Stimulated activated naive CD8-positive, alpha-beta T cell treated with anti-CD3 and anti-CD28 coated beads, Interleukin-15, Interleukin-2, amounts not matched to agents 100 ng/mL and 50 ng/mL, for 24 hours (primary cell): ENCODE results near the gene DIP2B.

Experiments
- H3K27ac Mint-ChIP-seq: one replicate; pipeline ENCODE4 v1.8.0; 2021; ENCODE audit warnings: mild to moderate bottlenecking, mixed read lengths
- H3K27me3 Mint-ChIP-seq: one replicate; pipeline ENCODE4 v1.8.0; 2021; ENCODE audit warnings: mixed read lengths
- H3K36me3 Mint-ChIP-seq: one replicate; pipeline ENCODE4 v1.8.0; 2021; ENCODE audit warnings: low read depth, mixed read lengths
- H3K4me1 Mint-ChIP-seq: one replicate; pipeline ENCODE4 v1.8.0; 2021; ENCODE audit warnings: low read depth, mixed read lengths
- H3K4me3 Mint-ChIP-seq: one replicate; pipeline ENCODE4 v1.8.0; 2021; ENCODE audit warnings: mild to moderate bottlenecking, mixed read lengths
- H3K9me3 Mint-ChIP-seq: one replicate; pipeline ENCODE4 v1.8.0; 2021; ENCODE audit warnings: mixed read lengths

DIP2B gene

GRCh38 chr12:50785406-50786001 lies 280.7 kb downstream of the DIP2B start:
- Mint-ChIP-seq H3K4me1 (peaks cover 8% of the 10 kb centered on the region), H3K27ac (no peak overlapping the region), H3K36me3 (peaks cover 38% of the 10 kb centered on the region), H3K27me3 (no peaks in the 10 kb centered on the region), H3K9me3 (no peaks in the 10 kb centered on the region), H3K4me3 (no peak overlapping the region)

- peaks cover 43% of the 10 kb centered on the region for H3K36me3 Mint-ChIP-seq
- H3K4me1 Mint-ChIP-seq: peaks cover 20% of the 10 kb centered on the region
- H3K27me3 Mint-ChIP-seq: no peaks in the 10 kb centered on the region
- no peak overlapping the region for H3K27ac Mint-ChIP-seq
- no peaks in the 10 kb centered on the region for H3K9me3 Mint-ChIP-seq
- H3K4me3 Mint-ChIP-seq: no peak overlapping the region
These were observed 281.9 kb downstream of the DIP2B start for GRCh38 chr12:50786498-50787231.

- Mint-ChIP-seq H3K27me3 (no peaks in the 10 kb centered on the region), H3K9me3 (no peaks in the 10 kb centered on the region), H3K27ac (no peak overlapping the region), H3K4me1 (peaks cover 25% of the 10 kb centered on the region), H3K4me3 (no peak overlapping the region), H3K36me3 (peaks cover 40% of the 10 kb centered on the region)
These were observed 282.8 kb downstream of the DIP2B start for GRCh38 chr12:50787618-50788017.

- Mint-ChIP-seq H3K36me3 (peaks cover 40% of the 10 kb centered on the region), H3K4me1 (peaks cover 25% of the 10 kb centered on the region), H3K4me3 (no peak overlapping the region), H3K27me3 (no peaks in the 10 kb centered on the region), H3K9me3 (no peaks in the 10 kb centered on the region), H3K27ac (no peak overlapping the region)
These were observed 283.8 kb downstream of the DIP2B start for GRCh38 chr12:50788561-50788960.

- Mint-ChIP-seq H3K27me3 (no peaks in the 10 kb centered on the region), H3K9me3 (no peaks in the 10 kb centered on the region), H3K36me3 (peaks cover 36% of the 10 kb centered on the region)
These were observed 285.3 kb downstream of the DIP2B start for GRCh38 chr12:50790081-50790480.

More at GRCh38 chr12:50790081-50790480, 285.3 kb downstream of the DIP2B start:
- Mint-ChIP-seq H3K4me1 (peaks cover 18% of the 10 kb centered on the region), H3K4me3 (no peak overlapping the region), H3K27ac (no peak overlapping the region)
